Measurements from ENCODE around the gene HDAC7.
"Not testable (repeated sequence)": the region's sequence is repeated elsewhere in the genome, so short reads cannot be mapped to it uniquely, and the experiment has no call there.

The HDAC7 gene

DNA sequence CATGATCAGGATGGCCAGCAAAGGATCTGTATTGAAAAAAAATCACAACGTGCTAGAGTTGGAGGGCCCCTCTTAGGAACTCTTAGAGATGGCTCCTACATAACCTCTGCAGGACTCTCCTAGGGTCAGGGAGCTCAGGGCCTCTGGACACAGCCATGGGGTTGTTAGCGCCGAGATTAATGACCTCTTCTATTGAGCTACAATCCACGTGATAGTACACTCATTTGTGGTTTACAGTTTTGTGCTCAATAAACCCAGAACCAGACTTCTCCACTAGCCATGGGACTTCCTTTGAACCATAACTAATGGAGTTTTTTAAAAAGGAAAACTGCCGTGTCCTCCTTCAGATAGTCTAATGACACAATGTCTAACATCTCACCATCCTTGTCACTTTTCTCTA, 29.6 kb upstream of the HDAC7 start:
- no peak for DNase-seq (ENCODE audit: low read depth)

DNA sequence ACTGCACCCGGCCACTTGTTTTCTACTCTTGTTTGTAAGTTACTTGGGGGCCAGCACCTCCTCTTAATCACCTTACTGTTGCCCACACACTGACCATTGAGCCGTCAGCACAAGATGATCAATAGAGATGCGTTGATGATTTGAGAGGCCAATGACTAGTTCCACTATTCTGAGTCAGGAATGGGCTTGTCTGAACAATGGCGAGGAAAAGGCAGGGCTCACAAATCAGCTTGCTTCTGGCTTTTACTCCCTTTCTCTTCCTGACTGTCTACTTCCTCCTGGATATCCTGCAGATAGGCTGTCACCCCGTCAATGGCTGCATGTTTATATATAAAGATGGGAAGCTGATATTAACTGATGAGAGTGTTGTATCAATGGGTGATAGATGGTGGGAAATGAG, 29.1 kb upstream of the HDAC7 start:
- DNase-seq (ENCODE audit: low read depth) = no peak

GRCh38 chr12:47846294-47846996, 26.7 kb upstream of the HDAC7 start:
- no peak for DNase-seq (ENCODE audit: low read depth)

DNA sequence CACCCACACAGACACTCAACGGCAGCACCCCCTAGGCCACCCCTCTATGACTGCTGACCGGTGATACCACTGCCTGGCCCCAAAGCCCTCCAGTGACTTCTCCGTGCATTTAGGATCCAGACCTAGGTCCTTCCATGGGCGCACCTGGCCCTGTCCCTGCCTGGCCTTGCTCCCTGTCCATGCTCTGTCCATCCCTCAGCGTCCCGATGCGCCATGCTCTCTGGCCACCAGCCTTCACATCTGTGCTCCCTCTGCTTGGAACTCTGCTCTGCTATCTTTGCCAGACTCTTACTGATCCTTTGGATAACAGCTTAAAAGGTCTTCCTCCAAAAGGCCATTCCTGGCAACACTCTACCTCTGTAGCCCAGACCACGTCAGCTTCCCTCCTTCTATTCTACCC, 25.4 kb upstream of the HDAC7 start:
- DNase-seq (ENCODE audit: low read depth) = no peak

DNA sequence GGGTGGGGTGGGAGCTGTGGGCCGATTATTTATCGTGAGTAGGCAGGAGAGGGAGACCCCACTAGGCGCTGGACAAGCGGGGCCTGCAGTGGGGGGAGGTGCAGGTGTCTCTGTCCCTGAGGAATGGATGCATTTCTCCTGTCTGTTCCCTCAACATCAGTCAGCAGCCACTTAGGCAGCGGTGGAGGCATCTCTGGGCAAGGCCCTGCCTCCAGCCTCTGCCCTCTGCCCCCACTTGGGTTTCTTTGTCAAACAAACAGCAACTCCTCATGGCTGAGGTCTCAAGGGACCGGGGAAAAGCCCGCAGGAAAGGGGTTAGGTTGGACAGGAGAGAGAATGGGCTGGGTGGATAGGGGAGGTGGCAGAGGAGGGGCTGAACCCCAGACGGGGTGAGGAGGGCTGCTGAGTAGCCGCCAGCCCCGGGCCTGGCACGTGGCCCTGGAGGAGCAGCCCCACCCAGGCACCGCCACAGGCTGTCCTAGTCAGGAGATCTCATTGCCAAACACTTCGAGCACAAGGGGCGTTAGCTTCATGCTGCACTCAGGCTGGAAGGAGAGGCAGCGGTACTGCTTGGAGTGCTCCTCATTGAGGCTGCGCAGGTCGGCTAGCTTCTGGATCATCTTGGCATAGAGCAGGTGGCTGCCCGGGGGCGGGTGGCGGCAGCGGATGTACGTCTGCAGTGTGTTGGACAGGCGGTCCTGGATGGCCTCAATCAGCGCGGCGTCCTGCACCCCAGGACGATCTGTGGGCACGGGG, 24.7 kb upstream of the HDAC7 start:
- no peak for DNase-seq (ENCODE audit: low read depth)

DNA sequence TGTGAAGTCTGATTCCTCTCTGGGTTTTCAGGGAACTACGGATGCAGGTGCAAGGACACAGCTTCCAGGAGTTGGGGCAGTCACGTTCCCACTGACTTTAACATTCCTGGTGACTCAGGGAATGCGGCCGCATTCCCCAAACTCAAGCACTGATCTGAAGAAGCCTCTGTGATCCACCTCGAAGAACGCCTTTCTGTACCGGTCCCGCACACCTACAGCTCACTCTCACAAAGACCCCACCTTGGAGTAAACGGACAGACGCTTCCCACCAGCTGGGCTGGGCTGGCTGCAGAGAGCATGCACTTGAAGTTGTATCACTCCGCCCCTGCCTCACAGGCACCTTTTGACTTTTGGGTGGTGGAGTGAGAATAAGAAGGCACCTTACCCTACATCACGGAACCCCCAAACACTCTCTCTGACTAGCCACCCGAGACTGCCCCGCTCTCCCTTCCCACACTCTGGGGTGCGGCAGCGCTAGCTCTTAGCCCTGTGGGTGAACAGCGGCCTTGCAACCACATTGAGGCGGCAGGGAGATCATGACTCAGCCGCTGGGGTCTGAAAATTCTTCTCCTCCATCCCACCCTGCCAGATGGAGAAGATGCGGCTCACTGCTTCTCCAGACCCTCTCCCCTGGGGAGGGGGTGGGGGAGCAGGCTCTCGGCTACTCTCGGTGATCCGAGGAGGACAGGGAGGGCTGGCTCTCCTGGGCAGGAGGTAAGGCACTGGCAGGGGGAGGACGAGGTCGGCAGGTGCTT, 23.7 kb upstream of the HDAC7 start:
- no peak for DNase-seq (ENCODE audit: low read depth)

- DNase-seq (ENCODE audit: low read depth) = not testable (repeated sequence)
These were observed 22.8 kb upstream of the HDAC7 start for GRCh38 chr12:47842543-47842942.

DNA sequence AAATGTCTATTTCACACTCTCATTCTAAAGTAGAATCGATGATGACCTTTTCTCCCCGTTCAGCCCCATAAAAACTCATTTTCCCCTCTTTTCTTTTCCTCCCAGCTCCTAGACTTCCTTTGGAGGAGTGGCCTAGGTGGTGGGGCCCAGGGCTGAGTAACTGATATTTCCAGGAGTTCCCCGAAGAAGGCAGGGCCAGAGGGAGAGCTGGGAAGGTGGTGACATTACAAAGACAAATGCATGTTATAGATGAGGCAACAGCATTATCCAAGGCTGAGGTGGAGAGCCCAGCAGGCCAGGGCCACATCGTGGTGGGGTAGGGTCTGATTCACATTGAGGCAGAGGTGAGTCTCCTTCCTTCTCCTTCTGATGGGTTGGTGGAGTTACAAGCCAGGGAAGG, 22.2 kb upstream of the HDAC7 start:
- no peak for DNase-seq (ENCODE audit: low read depth)

GRCh38 chr12:47841501-47841900, 21.8 kb upstream of the HDAC7 start:
- DNase-seq (ENCODE audit: low read depth) = no peak

- DNase-seq (ENCODE audit: low read depth) = no peak
These were observed 20.9 kb upstream of the HDAC7 start for GRCh38 chr12:47840571-47840970.

DNA sequence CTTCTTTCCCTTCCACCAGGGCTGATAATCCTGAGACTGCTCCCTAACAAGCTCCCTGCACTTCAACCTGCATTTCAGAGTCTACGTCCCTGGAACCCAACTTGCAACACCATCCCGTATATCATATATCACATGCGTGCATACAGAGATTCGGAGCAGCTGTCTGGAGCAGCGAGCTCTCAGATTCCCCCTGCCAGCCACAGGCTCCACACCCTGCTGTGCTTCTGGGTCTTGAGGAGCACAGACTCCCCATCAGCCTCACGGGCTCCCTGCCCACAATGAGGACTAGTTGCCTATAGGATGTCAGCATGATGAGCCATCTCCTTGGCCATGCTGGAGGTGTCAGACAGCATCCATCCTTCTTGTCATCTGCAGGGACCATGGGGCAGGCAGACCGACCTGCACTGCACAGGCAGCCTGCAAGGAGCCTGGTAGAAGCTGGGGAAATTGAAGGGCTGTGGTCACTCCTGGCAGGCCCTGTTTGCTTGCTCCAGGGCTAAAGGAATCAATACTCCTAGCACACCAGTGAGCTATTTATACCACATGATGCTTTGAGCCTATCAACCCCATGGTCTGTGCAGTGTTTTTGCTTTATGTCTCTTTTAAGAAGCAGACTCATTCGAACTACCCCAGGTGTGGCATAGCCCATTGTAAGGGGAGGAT, 19.6 kb upstream of the HDAC7 start:
- DNase-seq (ENCODE audit: low read depth) = no peak

- DNase-seq (ENCODE audit: low read depth) = no peak
These were observed 18.7 kb upstream of the HDAC7 start for GRCh38 chr12:47838286-47838931.

- no peak for DNase-seq (ENCODE audit: low read depth)
These were observed 17.8 kb upstream of the HDAC7 start for GRCh38 chr12:47837190-47838171.

- no peak for DNase-seq (ENCODE audit: low read depth)
These were observed 16.1 kb upstream of the HDAC7 start for GRCh38 chr12:47835831-47836155.

GRCh38 chr12:47835006-47835830, 15.5 kb upstream of the HDAC7 start:
- no peak for DNase-seq (ENCODE audit: low read depth)

DNA sequence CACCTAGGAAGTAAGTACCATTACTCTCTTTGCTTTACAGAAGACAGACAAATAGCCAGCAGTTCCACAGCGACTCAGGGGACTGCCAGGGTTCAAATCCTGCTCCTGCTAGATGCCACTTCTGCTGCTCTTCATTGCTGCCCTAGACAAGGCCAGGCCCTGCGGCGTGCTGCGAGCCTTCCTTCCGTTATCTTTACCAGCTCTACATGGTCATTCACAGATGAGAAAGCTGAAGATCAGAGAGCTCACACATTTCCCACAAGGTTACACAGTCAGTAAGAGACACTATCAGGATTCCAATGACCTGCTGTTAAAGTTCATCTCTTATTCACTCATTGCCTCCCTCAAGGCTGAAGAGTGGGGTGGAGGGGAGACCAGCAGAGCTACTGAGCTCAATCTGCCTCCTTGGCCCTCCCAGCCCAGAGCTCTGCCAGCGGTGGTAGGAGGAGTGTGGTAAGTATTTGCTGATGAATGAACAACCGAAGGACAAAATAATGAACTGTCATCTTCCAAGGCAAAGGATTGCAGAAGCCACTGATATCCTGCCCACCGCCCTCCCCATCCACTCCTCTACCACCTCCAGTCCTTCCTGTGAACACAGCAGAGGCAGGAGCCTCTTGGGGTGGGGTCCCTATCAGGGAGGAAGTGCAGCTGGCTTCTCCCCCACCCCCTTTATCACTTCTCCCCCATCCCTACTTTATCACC, 14.6 kb upstream of the HDAC7 start:
- DNase-seq (ENCODE audit: low read depth) = no peak

GRCh38 chr12:47833591-47834012, 13.9 kb upstream of the HDAC7 start:
- DNase-seq (ENCODE audit: low read depth) = no peak

DNA sequence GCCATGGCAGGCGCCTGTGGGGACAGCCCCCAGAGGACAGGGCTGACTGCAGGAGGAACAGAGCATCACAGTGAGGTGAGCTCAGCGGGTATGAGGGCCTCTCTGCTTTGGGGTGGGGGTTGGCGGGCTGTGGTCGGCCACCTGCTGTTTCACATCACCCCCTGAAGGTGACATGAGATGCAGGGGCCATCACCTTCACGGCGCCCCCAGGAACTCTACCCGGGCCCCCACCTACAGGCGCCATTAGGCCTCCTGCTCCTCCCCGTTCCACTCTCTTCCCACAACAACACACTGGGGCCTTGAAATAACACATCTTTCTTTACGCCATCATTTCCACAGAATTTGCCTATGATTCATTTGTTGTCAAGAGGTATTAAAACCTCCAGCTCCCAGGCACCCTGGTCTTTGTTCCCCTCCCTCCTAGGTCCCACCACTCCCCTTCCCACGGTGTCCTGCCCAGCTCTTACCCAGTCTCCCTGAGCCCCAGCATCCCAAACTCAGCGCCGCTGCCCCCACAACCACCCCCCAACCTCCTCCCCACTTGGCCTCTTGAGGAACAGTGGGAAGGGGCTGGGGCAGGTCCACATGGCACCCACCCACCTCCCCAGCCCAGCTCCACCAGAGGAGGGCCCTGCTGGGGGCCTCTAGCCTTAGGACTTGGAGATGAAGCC, 12.7 kb upstream of the HDAC7 start:
- DNase-seq (ENCODE audit: low read depth) = no peak

- no peak for DNase-seq (ENCODE audit: low read depth)
These were observed 9.9 kb upstream of the HDAC7 start for GRCh38 chr12:47829584-47829983.

All from T-helper 22 cell (primary cell).